H1 (cell line): ENCODE measurements around the gene MVK. TPM values are rescaled to one million over a fixed set of nuclear protein-coding genes. Genes with fewer than 3 reads are reported as not detected.

Experiments used
- TCF12 ChIP-seq: IDR thresholded peaks from 2 replicates; pipeline ENCODE4 v1.6.1; 2011; ENCODE audit warnings: low read depth, mild to moderate bottlenecking, low read length
- polyA plus RNA-seq, 7 experiments: library from polyadenylated mRNA; depleted of rRNA in 3 of 7; stranded (reverse) in 5 of 7; unstranded in 2 of 7; fragments of >200 nt in 5 of 7; fragments of 200-250 nt in 2 of 7; gene quantifications; 1 replicate in 5 of 7; 2 replicates in 1 of 7; 4 replicates in 1 of 7; pipeline versions ENCODE4 v1.2.1 to v1.2.3, GENCODE V29; 2011 to 2013; ENCODE audit warnings: missing spikeins in 2 of 7, mixed read lengths in 2 of 7
- total RNA-seq: library from RNA; stranded (reverse); fragmentation: NEBNext Ultra II Directional; extraction: Animal tissue kit (Norgen Biotek cat#: 25700); gene quantifications from 2 replicates; pipeline ENCODE4 v1.2.1, GENCODE V29; 2021

Gene MVK
- total and polyA plus RNA-seq, 2 of the 8 experiments (the other 6 are each of a cell fraction or from before 2014, with no cell fraction given), result 15.7 to 20.9 TPM

GRCh38 chr12:109597795-109598427, 24.3 kb downstream of the MVK start (continued):
- TF ChIP-seq TCF12, result 0 out of 2 replicates have a peak, but pooled peaks have one; percentile 50
